Measurements from ENCODE around the gene KDM4C. TPM values are rescaled to one million over a fixed set of nuclear protein-coding genes. Genes with fewer than 3 reads are reported as not detected.
"Not testable (repeated sequence)": the region's sequence is repeated elsewhere in the genome, so short reads cannot be mapped to it uniquely, and the experiment has no call there.

KDM4C gene
- total and polyA plus RNA-seq, 2 of the 8 experiments (the other 6 are each of a cell fraction or from before 2014, with no cell fraction given): 13.0 to 26.1 TPM

- H2BK12ac ChIP-seq (ENCODE audit: low read depth, low read length); H3K27ac ChIP-seq (ENCODE audit: low read depth, low read length); H3K18ac ChIP-seq (ENCODE audit: extremely low read depth, low read length); H2BK15ac ChIP-seq (ENCODE audit: low read length); H3K23me2 ChIP-seq (ENCODE audit: low read depth, low read length); DNase-seq (ENCODE audit: low read depth in 1 of 2, low spot score in 2 of 2); H2BK20ac ChIP-seq (ENCODE audit: low read length); H3K14ac ChIP-seq (ENCODE audit: insufficient read length); H3K9ac ChIP-seq (replicated peaks in 1 of 4; ENCODE audit: extremely low read depth in 1 of 4, low read depth in 3 of 4, low read length in 3 of 4); H3K4me2 ChIP-seq (ENCODE audit: insufficient read depth in 1 of 2, low read depth in 2 of 2, low read length in 2 of 2); FAIRE-seq; H3K36me3 ChIP-seq (ENCODE audit: control insufficient read depth in 2 of 4, insufficient read depth in 4 of 4, low read length in 3 of 4); H3K27me3 ChIP-seq (replicated peaks in 1 of 4; ENCODE audit: control insufficient read depth in 3 of 4, extremely low read depth in 1 of 4, insufficient read depth in 3 of 4, low read length in 3 of 4); H3K79me1 ChIP-seq (ENCODE audit: low read depth, low read length); H4K5ac ChIP-seq (ENCODE audit: insufficient read length, low read depth, low read length); H3K4me3 ChIP-seq (ENCODE audit: extremely low read depth in 1 of 4, insufficient read depth in 2 of 4, low read depth in 3 of 4, low read length in 4 of 4); H3K4ac ChIP-seq (replicated peaks; ENCODE audit: insufficient read length, low read depth, low read length); H2AK5ac ChIP-seq (ENCODE audit: low read depth, low read length); H2BK120ac ChIP-seq (replicated peaks; ENCODE audit: low read depth, low read length); H4K8ac ChIP-seq (ENCODE audit: extremely low read depth, insufficient read depth, low read length); H3K4me1 ChIP-seq (replicated peaks in 1 of 4; ENCODE audit: control insufficient read depth in 3 of 4, insufficient read depth in 4 of 4, low read length in 3 of 4); POLR2A ChIA-PET (ENCODE audit: partially characterized antibody); H2AFZ ChIP-seq (ENCODE audit: low read length); H3K23ac ChIP-seq (ENCODE audit: insufficient read length); H4K91ac ChIP-seq (replicated peaks; ENCODE audit: insufficient read length, low read length); H4K20me1 ChIP-seq (replicated peaks in 1 of 2; ENCODE audit: control insufficient read depth in 1 of 2, insufficient read depth in 2 of 2, low read length in 2 of 2); H3K56ac ChIP-seq (replicated peaks; ENCODE audit: insufficient read length, low read depth, low read length); H2BK5ac ChIP-seq (ENCODE audit: low read depth, low read length); H3K79me2 ChIP-seq (ENCODE audit: control insufficient read depth in 1 of 2, insufficient read depth in 2 of 2, low read length in 2 of 2): not testable (repeated sequence)
- CTCF ChIA-PET (ENCODE audit: partially characterized antibody): interaction anchor here (0.7 to 1.0 kb wide), 2 partner anchors 9 to 130 kb away, joined by 3 to 6 read pairs; no protein-coding TSS in a partner anchor
- TF ChIP-seq MAFK (IDR thresholded peaks at IDR 0.05; ENCODE audit: low read depth, low read length): peak; percentile 37; the same call in 1 of the 2 replicates
- peaks cover 7 to 12% of the 10 kb centered on the region in 2 experiments; a peak in 2 of 4 replicates for H3K9me3 ChIP-seq (ENCODE audit: insufficient read depth in 2 of 2, low read depth in 1 of 2, low read length in 1 of 2)
- WGBS, 2 experiments (ENCODE audit: extremely low coverage in 1 of 2, insufficient coverage in 1 of 2, insufficient read length in 1 of 2, insufficient replicate concordance in 2 of 2, low coverage in 1 of 2, low lambda C conversion rate in 2 of 2, missing lambda C conversion rate in 1 of 2): 87% methylated on average over 7 of the region's 7 CpGs; no CpG with 5 or more reads in 1 of the 2 experiments
Observed at GRCh38 chr9:7183139-7183538, 425.4 kb downstream of the KDM4C start.

Measured in H1 (cell line).